SK-N-MC (cell line): ENCODE data around the gene GIGYF2.

Experiments
- EZH2 ChIP-seq: fragments of 200-600 bp; sonication (generic); IDR thresholded peaks from one replicate; pipeline ENCODE4 v1.6.1; 2017; ENCODE audit warnings: antibody characterized with exemption
- FOXP2 ChIP-seq: optimal IDR thresholded peaks from 2 replicates; pipeline ENCODE3; 2011; ENCODE audit warnings: mild to moderate bottlenecking, moderate library complexity; ENCODE audit not compliant: insufficient read depth; ENCODE audit errors: extremely low read length, control extremely low read depth
- POLR2AphosphoS5 ChIP-seq: IDR thresholded peaks from 2 replicates; pipeline ENCODE4 v1.6.1; 2012; ENCODE audit warnings: mild to moderate bottlenecking, low read depth, low read length, borderline replicate concordance

DNA sequence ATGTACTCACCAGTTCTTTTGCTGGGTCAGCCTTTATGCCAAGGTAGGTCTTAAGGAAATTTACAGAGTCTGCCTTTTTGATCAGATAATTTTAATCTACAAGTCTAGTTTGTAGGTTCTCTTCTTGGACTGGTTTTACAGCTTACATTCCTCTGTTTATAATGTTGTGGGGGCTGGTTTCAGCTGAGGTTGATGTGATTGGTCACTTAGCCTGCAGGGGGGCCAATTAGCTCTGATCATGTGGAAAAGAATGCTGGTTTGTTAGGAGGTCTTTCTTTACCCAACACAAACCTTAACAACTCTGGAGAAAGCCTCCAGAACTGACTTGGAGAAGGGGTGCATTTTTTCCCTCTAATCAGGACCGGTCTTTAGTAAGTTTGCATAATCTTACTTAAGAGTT is 79.3 kb downstream of the GIGYF2 start, which contains the start of gene KCNJ13:
- TF ChIP-seq EZH2 (no peak), POLR2AphosphoS5 (no peak), FOXP2 (no peak)
